NK-92 (cell line): ENCODE results near the gene PFKM.

Experiments
- DNase-seq: peaks from one replicate; lab custom pipeline; 2025; ENCODE audit not compliant: unreplicated experiment; lab: John Stamatoyannopoulos, UW

PFKM gene

DNA sequence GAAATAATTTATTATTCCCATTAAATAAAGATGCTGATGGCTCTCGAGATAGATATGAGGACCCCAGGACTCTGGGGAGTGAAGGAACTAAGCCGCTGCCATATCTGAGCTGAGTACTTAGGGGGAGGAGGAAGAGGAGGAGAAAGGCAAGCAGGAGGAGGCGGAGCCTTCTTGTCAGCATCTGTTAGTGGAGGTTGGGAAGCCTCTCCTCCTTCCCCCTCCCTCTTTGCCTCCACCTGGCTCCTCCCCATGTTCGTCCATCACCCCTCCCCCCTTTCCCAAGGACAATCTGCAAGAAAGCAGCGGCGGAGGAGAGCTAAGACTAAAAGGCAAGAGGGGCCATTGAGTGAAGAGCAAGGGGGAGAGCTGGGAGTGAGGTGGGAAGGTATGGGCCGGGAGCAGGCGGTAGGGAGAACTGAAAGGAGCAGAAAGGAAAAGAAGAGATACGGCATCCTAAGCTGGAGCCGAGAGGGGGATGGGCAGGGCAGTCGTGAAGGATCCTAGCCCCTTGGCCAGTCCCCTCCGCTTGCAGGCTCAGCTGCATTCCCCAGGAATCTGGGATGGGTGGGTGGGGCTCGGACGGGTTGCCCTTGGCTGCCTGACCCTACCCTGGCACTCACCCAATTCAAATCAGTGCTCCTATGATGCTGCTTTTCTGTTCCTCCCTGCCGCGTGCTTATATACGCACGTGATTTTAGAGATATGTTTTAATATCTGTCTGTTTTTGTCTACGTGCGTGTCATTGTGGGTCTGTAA, at the start of gene PFKM:
Gene PFKM, plus strand, starts transcription at position 287 of the 756 bp plus-strand sequence. CDS start 3,411 bp downstream, outside the sequence.
- DNase-seq = no peak

DNA sequence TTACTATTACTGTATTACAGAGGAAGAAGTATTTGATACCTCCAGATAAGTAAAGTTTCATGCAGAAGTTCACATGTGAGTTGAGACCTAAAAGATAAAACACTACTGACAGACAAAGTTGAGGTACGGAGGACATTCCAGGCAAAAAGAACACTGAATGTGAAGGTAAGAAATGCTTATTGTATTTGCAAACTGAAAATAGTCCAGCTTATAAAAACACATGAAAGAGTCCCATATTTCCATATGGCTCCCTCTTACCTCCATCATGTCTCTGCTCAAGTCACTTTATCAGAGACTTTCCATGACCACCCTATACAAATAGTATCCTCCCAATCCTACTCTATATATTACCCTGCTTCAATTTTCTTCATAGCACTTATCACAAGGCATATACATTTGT, 49.1 kb upstream of the PFKM start:
- no peak for DNase-seq

DNA sequence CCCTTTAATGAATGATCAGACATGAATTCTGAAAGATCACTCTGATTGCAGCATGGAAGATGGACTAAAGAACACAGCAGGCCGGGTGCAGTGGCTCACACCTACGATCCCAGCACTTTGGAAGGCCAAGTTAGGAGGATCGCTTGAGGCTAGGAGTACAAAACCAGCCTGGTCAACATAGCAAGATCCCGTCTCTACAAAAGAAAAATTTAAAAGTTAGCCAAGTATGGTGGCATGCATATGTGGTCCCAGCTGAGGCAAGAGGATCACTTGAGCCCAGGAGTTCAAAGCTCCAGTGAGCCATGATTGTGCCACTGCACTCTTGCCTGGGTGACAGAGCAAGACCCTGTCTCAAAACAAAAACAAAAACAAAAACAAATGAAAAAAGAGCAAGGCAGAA, 48.4 kb upstream of the PFKM start:
- no peak for DNase-seq

DNA sequence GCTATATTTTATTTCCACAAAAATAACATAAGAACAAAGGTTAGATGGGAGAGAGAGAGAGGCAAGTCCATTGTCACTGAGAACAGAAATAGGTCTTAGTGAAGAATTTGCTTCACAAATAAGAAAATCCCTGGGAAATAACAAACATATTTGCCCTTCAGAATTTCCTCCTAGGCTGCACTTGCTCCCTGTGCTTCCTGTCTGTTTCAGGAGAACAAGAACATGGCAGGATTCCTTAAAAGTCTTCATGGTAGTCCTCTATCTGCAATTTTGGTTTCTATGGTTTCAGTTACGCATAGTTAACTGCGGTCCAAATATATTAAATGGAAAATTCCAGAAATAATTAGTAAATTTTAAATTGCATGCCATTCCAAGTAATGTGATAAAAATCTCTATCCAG, 47.4 kb upstream of the PFKM start:
- no peak for DNase-seq

DNA sequence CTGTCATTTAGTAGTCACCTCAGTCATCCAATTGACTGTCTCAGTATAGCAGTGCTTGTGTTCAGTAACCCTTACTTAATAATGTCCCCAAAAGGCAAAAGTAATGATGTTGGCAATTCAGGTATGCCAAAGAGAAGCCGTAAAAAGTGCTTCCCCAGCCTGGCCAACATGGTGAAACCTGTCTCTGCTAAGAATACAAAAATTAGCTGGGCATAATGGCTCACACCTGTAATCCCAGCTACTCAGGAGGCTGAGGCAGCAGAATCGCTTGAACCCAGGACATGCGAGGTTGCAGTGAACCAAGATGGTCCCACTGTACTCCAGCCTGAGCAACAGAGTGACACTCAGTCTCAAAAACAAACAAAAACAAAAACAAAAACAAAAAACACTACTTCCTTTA, 46.9 kb upstream of the PFKM start:
- DNase-seq = no peak

DNA sequence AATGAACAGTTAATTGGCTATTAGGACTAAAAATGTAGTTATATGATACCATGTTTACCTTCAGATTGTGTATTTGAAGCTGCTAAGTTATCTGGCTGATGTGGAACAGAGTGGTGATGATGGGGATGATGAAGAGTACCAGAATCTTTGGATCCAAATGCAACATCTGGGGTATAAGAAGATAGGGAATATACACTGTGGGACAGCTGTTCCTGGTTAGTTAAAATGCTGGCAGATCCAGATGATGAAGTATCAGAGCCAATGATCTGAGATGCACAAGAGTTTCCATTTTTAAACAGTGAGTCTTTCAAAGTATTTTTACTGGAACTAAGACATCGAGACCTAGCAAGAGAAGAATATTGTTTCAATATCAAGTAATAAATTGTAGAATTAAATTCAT, 44.9 kb upstream of the PFKM start:
- no peak for DNase-seq

DNA sequence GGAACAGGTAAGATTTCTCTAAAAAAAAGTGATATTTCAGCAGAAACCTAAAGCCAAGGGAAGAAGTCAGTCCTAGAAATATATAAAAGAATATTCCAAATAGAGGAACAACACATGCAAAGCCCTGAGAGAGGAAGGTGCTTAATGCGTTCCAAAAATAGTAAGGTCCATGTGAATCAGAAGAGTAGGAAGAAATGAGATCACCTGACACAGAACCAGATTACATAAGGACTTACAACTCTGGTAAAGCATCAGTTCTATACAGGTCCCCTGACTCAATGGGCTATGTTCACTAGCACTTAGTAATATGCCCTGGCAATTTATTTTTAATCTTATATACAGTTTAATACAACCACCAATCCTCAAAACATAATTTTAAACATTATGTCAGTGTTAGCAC, 43.3 kb upstream of the PFKM start:
- DNase-seq = no peak

DNA sequence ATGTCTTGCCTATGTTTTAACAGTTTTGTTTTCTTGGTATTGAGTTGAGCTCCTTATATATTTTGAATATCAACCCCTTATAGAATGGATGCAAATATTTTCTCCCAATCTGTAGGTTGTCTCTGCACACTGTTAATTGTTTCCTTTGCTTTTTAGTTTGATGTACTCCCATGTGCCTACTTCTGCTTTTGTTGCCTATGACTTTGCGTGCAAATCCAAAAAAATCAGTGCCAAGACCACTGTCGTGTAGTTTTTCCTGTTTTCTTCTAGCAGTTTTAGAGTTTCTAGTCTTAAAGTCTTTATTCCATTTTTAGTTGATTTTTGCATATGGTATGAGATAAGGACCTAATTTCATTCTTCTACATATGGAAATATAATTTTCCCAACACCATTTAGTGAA, 42.1 kb upstream of the PFKM start:
- no peak for DNase-seq

DNA sequence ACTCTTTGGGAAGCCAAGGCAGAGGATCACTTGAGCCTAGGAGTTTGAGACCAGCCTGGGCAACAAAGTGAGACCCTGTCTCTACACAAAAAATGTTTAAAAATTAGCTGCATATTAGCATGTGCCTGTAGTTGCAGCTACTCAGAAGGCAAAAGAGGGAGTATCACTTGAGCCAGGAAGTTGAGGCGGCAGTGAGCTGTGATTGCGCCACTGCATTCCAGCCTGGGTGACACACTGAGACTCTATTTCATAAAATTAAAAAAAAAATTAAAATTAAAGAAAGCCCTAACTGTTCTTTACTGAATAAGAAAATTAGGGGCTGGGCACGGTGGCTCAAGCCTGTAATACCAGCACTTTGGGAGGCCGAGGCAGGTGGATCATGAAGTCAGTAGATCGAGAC, 40.3 kb upstream of the PFKM start:
- no peak for DNase-seq

DNA sequence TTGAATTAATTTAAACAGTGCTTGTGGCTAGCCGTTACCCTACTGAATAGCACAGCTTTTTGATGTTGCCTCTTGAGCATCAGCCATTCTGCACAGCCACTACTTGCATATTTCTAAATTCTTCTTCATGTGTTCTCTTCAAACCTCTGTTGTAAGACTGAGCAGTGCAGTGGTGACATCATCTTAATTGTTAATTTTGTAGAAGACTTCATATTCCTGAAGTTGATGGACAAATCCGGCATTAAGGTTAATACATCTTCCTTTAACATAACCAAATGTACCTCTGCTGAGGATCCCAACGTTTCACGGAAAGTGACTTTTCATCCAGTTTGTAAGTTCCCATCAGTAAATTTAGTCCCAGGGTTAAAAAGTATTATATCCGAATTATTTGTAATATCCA, 38.9 kb upstream of the PFKM start:
- no peak for DNase-seq

DNA sequence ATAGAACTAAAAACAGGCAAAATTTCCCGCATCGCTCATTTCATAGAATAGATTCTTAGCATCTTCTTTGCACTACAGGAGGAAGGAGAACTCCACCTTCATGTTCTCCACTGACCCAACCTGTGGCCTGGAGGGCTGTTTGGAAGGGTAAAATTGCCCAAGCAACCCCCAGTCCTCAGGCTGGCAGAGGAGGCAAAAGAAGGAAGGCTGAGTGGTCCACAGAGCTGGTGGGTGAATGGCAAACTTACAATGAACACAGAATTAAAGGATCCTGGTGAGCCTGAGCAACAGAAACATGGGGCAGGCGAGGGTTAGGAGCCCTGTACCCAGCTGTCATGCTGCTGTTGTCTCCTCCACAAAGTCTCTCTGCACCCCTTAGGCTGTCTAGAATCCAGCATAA, 38.3 kb upstream of the PFKM start:
- DNase-seq = no peak

DNA sequence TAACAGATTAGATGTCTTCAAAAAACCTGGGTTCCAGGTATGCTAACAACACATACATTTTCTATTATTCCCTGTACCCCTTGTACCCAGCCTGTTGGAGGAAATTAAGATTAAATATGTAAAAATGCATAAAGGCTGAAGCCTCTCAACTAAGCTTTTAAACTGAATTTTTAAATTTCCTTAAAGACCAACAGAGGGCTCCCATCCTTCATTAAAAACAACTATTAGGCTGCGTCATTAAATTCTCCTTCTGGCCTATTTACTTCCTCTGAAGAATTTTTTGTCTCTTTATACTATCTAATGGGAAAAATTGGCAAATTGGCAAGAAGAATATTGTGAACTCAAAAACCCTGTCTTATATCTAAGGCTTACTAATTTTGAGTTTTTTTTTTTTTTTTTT, 35.1 kb upstream of the PFKM start:
- DNase-seq = no peak

DNA sequence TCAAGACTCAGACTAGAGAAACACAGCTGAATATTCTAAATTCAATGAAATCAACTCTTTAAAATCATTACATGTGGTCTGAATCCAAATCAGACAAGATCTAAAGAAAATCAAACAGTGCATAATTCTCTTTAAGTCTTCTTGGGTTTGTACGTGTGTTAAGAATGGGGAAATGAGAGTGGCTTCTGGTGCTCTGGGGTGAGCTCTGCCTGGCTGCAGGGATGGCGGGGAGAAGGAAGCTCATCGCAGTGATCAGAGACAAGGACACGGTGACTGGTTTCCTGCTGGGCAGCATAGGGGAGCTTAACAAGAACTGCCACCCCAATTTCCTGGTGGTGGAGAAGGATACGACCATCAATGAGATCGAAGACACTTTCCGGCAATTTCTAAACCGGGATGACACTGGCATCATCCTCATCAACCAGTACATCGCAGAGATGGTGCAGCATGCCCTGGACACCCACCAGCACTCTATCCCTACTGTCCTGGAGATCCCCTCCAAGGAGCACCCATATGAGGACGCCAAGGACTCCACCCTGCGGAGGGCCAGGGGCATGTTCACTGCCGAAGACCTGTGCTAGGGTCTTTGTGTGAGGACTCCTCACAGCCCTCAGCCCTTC, 34.2 kb upstream of the PFKM start:
- no peak for DNase-seq

DNA sequence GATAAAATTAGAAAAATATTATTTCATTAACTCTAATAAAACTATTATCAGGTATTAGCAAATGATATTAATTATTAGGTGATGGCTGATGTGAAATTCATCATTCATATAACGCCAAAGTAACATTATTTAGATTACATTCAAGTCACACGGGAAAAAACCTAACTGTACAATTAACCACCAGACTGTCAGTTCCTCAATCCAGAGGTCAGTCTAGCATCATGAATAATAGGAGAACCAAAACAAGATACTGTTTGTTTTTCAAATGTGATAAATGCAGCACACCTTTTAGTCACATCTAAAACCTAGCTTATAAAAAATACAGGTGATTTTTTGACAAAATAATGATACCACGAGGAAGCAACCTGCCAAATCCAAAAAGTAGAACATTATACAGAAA, 32.8 kb upstream of the PFKM start:
- no peak for DNase-seq

DNA sequence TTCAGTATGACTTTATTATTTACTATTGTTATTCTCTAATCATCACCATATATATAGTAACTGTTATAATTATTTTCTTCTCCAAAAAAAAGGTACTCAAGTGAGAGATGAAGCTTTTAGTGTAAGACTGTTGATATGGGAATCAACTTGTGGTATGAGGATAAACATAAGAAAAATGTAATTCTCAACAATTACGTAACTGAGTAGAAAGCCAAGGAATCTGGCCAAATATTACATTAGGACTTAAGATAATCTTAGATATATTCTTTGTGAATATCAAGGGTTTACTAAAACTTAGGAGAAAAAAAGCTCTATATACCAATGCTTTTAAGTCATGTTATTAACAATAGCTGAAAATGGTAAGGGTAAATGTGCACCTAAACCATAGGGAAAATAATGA, 26.6 kb upstream of the PFKM start:
- DNase-seq = no peak

DNA sequence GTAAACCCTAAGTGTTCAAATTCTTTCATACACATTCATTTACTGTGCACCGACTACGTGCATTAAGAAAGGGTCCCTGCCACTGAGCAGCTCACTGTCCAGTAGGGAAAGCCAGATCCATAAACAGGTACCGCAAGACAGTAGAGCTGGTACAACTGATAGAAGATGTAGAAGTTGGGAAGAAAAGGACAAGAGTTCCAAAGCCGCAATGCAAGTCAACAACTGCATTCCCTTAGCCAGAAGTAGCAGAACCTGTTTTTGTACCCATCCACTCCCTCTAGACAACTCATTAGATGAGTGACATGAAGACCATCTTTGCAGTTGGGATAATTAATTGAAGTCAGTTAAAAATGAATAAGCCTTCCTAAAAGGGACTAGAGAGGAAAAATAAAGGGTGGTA, 14.6 kb upstream of the PFKM start:
- no peak for DNase-seq

DNA sequence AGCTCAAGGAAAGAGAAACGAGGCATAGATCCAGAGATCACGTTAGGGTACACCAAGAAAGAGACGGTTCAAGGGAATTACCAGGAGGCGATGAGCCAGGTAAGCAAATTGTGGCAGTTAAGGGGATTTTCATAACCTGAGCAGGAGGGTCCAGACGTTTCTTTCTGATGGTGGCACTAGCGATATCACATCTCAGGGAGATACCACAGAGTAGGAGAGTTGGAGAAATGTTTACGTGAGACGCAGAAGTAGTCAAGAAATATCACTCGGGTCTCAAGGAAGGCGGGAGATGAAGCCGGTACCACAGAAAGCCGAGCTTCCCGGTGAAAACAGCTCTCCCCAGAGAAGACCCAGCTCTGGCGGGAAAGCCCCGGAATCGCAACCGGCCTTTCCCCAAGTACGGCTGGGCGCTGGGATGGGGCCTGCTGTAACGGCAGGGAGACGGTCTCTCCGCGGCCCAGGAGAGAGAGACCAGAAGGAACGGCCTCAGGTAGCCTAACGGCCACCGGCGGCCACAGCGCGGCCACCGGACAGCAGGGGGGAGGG, 13.8 kb upstream of the PFKM start:
- DNase-seq = no peak

DNA sequence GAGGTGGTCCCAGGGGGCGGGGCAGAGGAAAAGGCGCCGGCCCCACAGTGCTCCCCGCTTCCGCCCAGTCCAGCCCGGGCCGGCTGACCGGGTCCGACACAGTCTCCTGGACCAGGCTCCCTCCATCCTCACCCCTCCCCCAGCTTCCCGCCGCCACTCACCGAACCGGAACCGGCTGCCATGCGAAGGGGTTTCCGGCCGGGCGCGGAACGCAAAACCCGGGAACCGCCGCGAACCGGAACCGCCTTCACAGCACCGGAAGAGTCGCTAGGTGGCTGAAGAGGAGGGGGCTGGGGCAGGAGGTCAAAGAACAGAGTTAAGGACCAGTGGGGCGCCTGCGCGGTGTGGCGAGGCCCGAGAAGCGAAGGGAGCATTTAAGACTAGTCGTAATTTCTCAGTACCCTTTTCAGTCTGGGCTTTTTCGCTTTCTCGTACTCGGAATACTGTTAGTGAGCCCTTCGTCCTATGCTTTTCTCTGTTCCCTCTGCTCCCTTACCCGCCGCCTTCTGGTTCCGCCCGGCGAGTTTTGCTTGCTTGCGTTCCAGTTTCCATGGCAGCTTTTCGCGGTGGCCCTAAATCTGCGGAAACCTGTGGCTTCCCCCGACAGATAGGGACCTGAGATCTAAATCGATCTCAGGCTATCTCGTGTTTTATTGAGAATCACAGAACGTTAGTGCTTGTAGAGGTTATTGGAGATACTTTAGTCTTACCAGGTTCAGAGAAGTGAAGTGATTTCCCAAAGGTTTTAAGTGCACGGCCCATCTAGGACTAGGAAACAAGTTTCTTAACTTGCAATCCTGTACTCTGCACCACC, 13.1 kb upstream of the PFKM start, which contains the start of gene SENP1:
Gene SENP1, minus strand, starts transcription at position 213 of the 814 bp plus-strand sequence. CDS start 4,607 bp downstream, outside the sequence.
- peak; percentile 6 for DNase-seq

DNA sequence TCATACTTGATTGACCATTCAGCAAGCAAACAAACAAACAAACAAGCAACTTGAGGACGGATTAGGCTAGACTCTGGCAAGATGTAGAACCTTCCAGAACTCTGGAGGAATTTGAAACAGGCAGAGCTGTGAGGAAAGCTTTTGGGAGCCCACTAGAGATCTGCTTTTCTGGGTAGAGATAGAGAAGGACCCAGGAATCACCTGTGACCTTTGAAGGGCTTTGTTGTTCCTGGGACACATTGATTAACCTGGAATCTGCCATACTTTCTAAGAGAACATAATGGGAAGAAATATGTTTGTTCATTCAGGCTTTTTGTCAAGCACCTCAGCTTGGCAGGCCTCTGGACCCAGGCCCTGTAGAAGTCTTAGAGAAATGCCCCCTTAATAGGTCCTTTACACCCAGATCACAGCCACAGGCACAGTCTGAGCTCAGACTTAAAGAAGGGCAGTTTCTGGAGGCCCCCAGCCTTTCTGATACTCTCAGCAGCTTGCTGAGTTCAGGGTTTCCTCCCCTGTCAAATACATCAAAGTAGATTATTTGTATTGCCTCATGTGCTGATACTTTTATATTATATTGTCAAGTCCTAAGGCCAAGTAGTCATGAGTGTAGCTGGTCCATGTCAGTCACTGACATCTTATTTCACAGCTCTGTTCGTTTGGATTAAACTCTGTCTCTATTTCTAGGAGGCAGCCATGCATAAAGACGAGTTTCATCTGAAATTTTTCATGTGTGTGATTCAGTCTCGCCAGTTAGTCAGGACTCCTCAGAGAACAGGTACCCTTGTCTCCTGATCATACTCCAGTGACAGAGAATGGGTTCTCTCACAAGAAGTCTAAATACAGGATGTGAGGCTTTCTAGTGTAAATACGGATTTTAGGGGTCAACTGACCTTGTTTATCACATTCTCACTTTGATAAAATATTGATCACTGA, 12.2 kb upstream of the PFKM start:
- DNase-seq = no peak

DNA sequence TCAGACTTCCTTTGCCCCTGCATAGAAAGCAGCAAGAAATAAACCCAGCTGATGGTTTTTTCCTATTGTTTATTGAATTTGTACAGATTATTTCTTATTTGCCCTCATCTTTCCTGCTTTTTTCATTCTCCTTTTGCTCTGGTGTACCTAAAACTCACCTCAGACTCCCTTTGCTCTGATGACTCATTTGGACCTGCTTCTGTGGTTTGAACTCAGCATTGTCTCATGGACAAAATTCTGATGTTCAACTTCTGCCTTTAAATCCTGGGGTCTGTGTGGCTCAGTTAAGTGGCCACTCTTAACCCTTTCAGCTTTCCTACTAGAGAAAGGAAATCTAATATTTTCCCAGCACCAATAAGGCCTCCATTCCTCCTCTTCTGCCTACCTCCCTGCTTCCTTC, 9.7 kb upstream of the PFKM start:
- no peak for DNase-seq
